Uterus (tissue), 4 donors: ENCODE data around the gene ELOVL4. TPM values are rescaled to one million over a fixed set of nuclear protein-coding genes. Genes with fewer than 3 reads are reported as not detected.

Experiments
- DNase-seq, 2 donors: peaks; one replicate each; pipeline ENCODE4 v3.0.0-alpha.2; 2019 to 2020
- H3K27ac ChIP-seq, 2 donors: fragments of 200-600 bp; sonication (generic); 1 replicate in 1 of 2; 2 replicates in 1 of 2; pipeline ENCODE4 v1.5.1; 2016 to 2018
- H3K27me3 ChIP-seq, 2 donors: fragments of 200-600 bp; sonication (generic); one replicate each; pipeline ENCODE4 v1.5.1; 2018 to 2019; ENCODE audit warnings: control low read depth in 1 of 2
- H3K36me3 ChIP-seq, 2 donors: fragments of 200-600 bp; sonication (generic); one replicate each; pipeline ENCODE4 v1.5.1; 2019; ENCODE audit warnings: control low read depth in 1 of 2
- H3K4me1 ChIP-seq, 2 donors: fragments of 200-600 bp; sonication (generic); one replicate each; pipeline ENCODE4 v1.5.1; 2018 to 2019; ENCODE audit warnings: control low read depth in 1 of 2
- H3K4me3 ChIP-seq, 2 donors: fragments of 200-600 bp; sonication (generic); 1 replicate in 1 of 2; 2 replicates in 1 of 2; pipeline ENCODE4 v1.5.1; 2018 to 2019; ENCODE audit warnings: mild to moderate bottlenecking in 1 of 2
- H3K9me3 ChIP-seq, 2 donors: fragments of 200-600 bp; sonication (generic); one replicate each; pipeline ENCODE4 v1.5.1; 2019; ENCODE audit warnings: control low read depth in 1 of 2
- CTCF ChIP-seq, 4 experiments: fragments of 200-600 bp in 2 of 4; fragments of 450-650 bp in 2 of 4; sonication (generic) in 2 of 4; IDR thresholded peaks; one replicate each; pipeline ENCODE4 v1.5.1; 2016 to 2019; ENCODE audit warnings: antibody characterized with exemption in 4 of 4, mild to moderate bottlenecking in 2 of 4, moderate library complexity in 1 of 4
- POLR2A ChIP-seq, 2 donors: fragments of 450-650 bp; IDR thresholded peaks; one replicate each; pipeline ENCODE4 v1.6.1; 2016; ENCODE audit warnings: antibody characterized with exemption in 2 of 2, mild to moderate bottlenecking in 1 of 2, moderate library complexity in 1 of 2
- intact Hi-C: fragments of 100-400 bp; cut with DNase I; formaldehyde crosslinking; loops from one replicate; pipeline ENCODE4 v1.15.1; 2023; ENCODE audit warnings: low total_unique reads
- total RNA-seq, 4 donors: library from RNA; depleted of rRNA in 3 of 4; stranded (reverse); fragments of >200 nt in 3 of 4; gene quantifications; one replicate each; pipeline versions ENCODE4 v1.1.0 to v1.2.4, GENCODE V29; 2014 to 2023
- donor health status: DM: yes; HTN: yes; CAD: no.

ELOVL4 gene
- total RNA-seq, 4 donors from 2014 or later, result 1.5 to 11.2 (median 4.2) TPM

- H3K27ac ChIP-seq, result no peak overlapping the region
- H3K36me3 ChIP-seq, result no peaks in the 10 kb centered on the region
- H3K27me3 ChIP-seq, result no peaks in the 10 kb centered on the region
- intact Hi-C loops, result no loop called here
- TF ChIP-seq CTCF (IDR thresholded peaks at IDR 0.05) (no peak), POLR2A (IDR thresholded peaks at IDR 0.05) (no peak)
- DNase-seq, result no peak
- no peaks in the 10 kb centered on the region for H3K9me3 ChIP-seq
- no peaks in the 10 kb centered on the region for H3K4me1 ChIP-seq
- no peak overlapping the region for H3K4me3 ChIP-seq
These were observed 19.8 kb upstream of the ELOVL4 start for GRCh38 chr6:79967178-79967577.

GRCh38 chr6:79964607-79965081, 17.3 kb upstream of the ELOVL4 start:
- Histone ChIP-seq H3K4me1 (no peaks in the 10 kb centered on the region), H3K9me3 (no peaks in the 10 kb centered on the region), H3K27ac (no peak overlapping the region), H3K36me3 (no peaks in the 10 kb centered on the region), H3K27me3 (no peaks in the 10 kb centered on the region), H3K4me3 (no peak overlapping the region)
- intact Hi-C loops, result no loop called here
- TF ChIP-seq CTCF (IDR thresholded peaks at IDR 0.05) (no peak), POLR2A (IDR thresholded peaks at IDR 0.05) (no peak)
- DNase-seq, result no peak

GRCh38 chr6:79954849-79955248, 7.5 kb upstream of the ELOVL4 start:
- no peaks in the 10 kb centered on the region for H3K27me3 ChIP-seq
- H3K4me1 ChIP-seq, result no peaks in the 10 kb centered on the region
- no peak overlapping the region for H3K4me3 ChIP-seq
- no peaks in the 10 kb centered on the region for H3K9me3 ChIP-seq
- H3K36me3 ChIP-seq, result no peaks in the 10 kb centered on the region
- no peak overlapping the region for H3K27ac ChIP-seq
- TF ChIP-seq CTCF (IDR thresholded peaks at IDR 0.05), result no peak
- no peak for TF ChIP-seq POLR2A (IDR thresholded peaks at IDR 0.05)
- DNase-seq, result no peak
- intact Hi-C loops, result no loop called here

- Histone ChIP-seq H3K36me3 (no peaks in the 10 kb centered on the region), H3K4me1 (no peaks in the 10 kb centered on the region), H3K27me3 (no peaks in the 10 kb centered on the region), H3K4me3 (no peak overlapping the region), H3K27ac (no peak overlapping the region), H3K9me3 (no peaks in the 10 kb centered on the region)
- intact Hi-C loops, result no loop called here
- peak in 1 of 2 donors; percentile 33 for DNase-seq
- TF ChIP-seq CTCF (IDR thresholded peaks at IDR 0.05), result peak in 3 of 4 experiments; percentile 12 to 21 (median 14)
- TF ChIP-seq POLR2A (IDR thresholded peaks at IDR 0.05), result no peak
These were observed 1.9 kb upstream of the ELOVL4 start for GRCh38 chr6:79949233-79949632.

- no peaks in the 10 kb centered on the region for H3K9me3 ChIP-seq
- H3K27me3 ChIP-seq, result no peaks in the 10 kb centered on the region
- H3K4me1 ChIP-seq, result no peaks in the 10 kb centered on the region
- peak; percentile 17 to 20 for DNase-seq
- peak overlapping the region; percentile 4 to 26 for H3K27ac ChIP-seq
- intact Hi-C loops, result no loop called here
- H3K36me3 ChIP-seq, result no peaks in the 10 kb centered on the region
- H3K4me3 ChIP-seq, result peak overlapping the region; percentile 45 to 65
- TF ChIP-seq CTCF (IDR thresholded peaks at IDR 0.05) (no peak), POLR2A (IDR thresholded peaks at IDR 0.05) (no peak)
These were observed 822 bp downstream of the ELOVL4 start for GRCh38 chr6:79946272-79947190.
